SK-N-SH (cell line): ENCODE data around the gene PSME1. TPM values are rescaled to one million over a fixed set of nuclear protein-coding genes. Genes with fewer than 3 reads are reported as not detected.
A peak's percentile ranks its signal among the peaks of the same experiment; 100 is the strongest.

Experiments
- CTCF ChIA-PET: fragments of 300-600, 350-600 bp; formaldehyde crosslinking; extraction: SDS; loops from one replicate; lab custom pipeline; 2021; lab: Yijun Ruan, JAX
- POLR2A ChIA-PET: fragments of 350-600 bp; sonication (Branson Sonifier 250); formaldehyde crosslinking; extraction: SDS; loops from one replicate; lab custom pipeline; 2020; ENCODE audit warnings: antibody characterized with exemption, inconsistent platforms; lab: Yijun Ruan, JAX
- DNase-seq: peaks from one replicate; pipeline ENCODE4 v3.0.0; 2012
- H2AFZ ChIP-seq: fragments of 200-600 bp; sonication (generic); 2 replicates; pipeline ENCODE4 v1.8.1; 2016; ENCODE audit warnings: antibody characterized with exemption, mild to moderate bottlenecking, low read depth
- H3F3A ChIP-seq: fragments of 200-600 bp; sonication (generic); replicated peaks from 2 replicates; pipeline ENCODE3; 2016; ENCODE audit warnings: antibody characterized with exemption, mild to moderate bottlenecking; ENCODE audit not compliant: insufficient read depth
- H3K27ac ChIP-seq, 2 experiments: fragments of 200-500 bp in 1 of 2; fragments of 200-600 bp in 1 of 2; sonication (Bioruptor generic) in 1 of 2; sonication (generic), shearing (Covaris generic) in 1 of 2; 2 replicates each; pipeline versions ENCODE4 v1.5.1 to v1.6.1; 2014 to 2016; ENCODE audit warnings: low read depth in 2 of 2, inconsistent platforms in 1 of 2, low read length in 1 of 2, mild to moderate bottlenecking in 1 of 2, mixed read lengths in 1 of 2
- H3K27me3 ChIP-seq: fragments of 200-600 bp; sonication (generic), shearing (Covaris generic); 2 replicates; pipeline ENCODE4 v1.6.1; 2016; ENCODE audit warnings: mixed run types; ENCODE audit not compliant: insufficient read depth
- H3K36me3 ChIP-seq, 2 experiments: fragments of 200-500 bp in 1 of 2; fragments of 200-600 bp in 1 of 2; sonication (Bioruptor generic) in 1 of 2; sonication (generic) in 1 of 2; replicated peaks in 1 of 2; 2 replicates each; pipeline versions ENCODE3 to v1.5.1; 2014 to 2016; ENCODE audit warnings: low read length in 1 of 2, mild to moderate bottlenecking in 1 of 2; ENCODE audit not compliant: insufficient read depth in 2 of 2, control insufficient read depth in 1 of 2
- H3K4me1 ChIP-seq, 2 experiments: fragments of 200-500 bp in 1 of 2; fragments of 200-600 bp in 1 of 2; sonication (Bioruptor generic) in 1 of 2; sonication (generic), shearing (Covaris generic) in 1 of 2; 2 replicates each; pipeline versions ENCODE4 v1.5.1 to v1.6.1; 2014 to 2016; ENCODE audit warnings: low read depth in 1 of 2, low read length in 1 of 2, mixed run types in 1 of 2; ENCODE audit not compliant: insufficient read depth in 2 of 2, control insufficient read depth in 1 of 2
- H3K4me2 ChIP-seq: fragments of 200-600 bp; sonication (generic), shearing (Covaris generic); 2 replicates; pipeline ENCODE4 v1.6.1; 2017; ENCODE audit warnings: mixed run types
- H3K4me3 ChIP-seq, 2 experiments: fragments of 200-500 bp in 1 of 2; fragments of 200-600 bp in 1 of 2; sonication (Bioruptor generic) in 1 of 2; sonication (generic), shearing (Covaris generic) in 1 of 2; 2 replicates each; pipeline versions ENCODE4 v1.5.1 to v1.8.1; 2014 to 2016; ENCODE audit warnings: low read depth in 2 of 2, inconsistent platforms in 1 of 2, low read length in 1 of 2, mild to moderate bottlenecking in 1 of 2, mixed read lengths in 1 of 2, moderate library complexity in 1 of 2
- H3K79me2 ChIP-seq: fragments of 200-600 bp; sonication (generic); 2 replicates; pipeline ENCODE4 v1.8.1; 2017; ENCODE audit warnings: mild to moderate bottlenecking; ENCODE audit not compliant: insufficient read depth
- H3K9ac ChIP-seq: fragments of 200-600 bp; sonication (generic); 2 replicates; pipeline ENCODE4 v1.6.1; 2017; ENCODE audit warnings: mixed run types
- H3K9me2 ChIP-seq: fragments of 200-600 bp; sonication (generic); 2 replicates; pipeline ENCODE4 v1.6.1; 2017; ENCODE audit warnings: mixed run types
- H3K9me3 ChIP-seq: fragments of 200-600 bp; sonication (generic); 2 replicates; pipeline ENCODE4 v1.6.1; 2017; ENCODE audit warnings: mixed run types, mild to moderate bottlenecking, moderate library complexity
- H4K20me1 ChIP-seq: fragments of 200-600 bp; sonication (generic); 2 replicates; pipeline ENCODE4 v1.6.1; 2017; ENCODE audit warnings: mild to moderate bottlenecking, mixed run types; ENCODE audit not compliant: insufficient read depth
- ELF1 ChIP-seq: IDR thresholded peaks from 2 replicates; pipeline ENCODE4 v1.4.0; 2012
- EP300 ChIP-seq, 2 experiments: IDR thresholded peaks; 2 replicates each; pipeline versions ENCODE4 v1.4.0 to v1.6.1; 2012; ENCODE audit warnings: borderline replicate concordance in 1 of 2, low read depth in 1 of 2, low read length in 1 of 2
- FOXJ3 ChIP-seq: sonication (generic); formaldehyde crosslinking; IDR thresholded peaks from 2 replicates; pipeline ENCODE4 v1.5.1; 2020; ENCODE audit warnings: mild to moderate bottlenecking, missing genetic modification reagents
- FOXM1 ChIP-seq: IDR thresholded peaks from 2 replicates; pipeline ENCODE4 v1.4.0; 2012; ENCODE audit warnings: low read depth, mild to moderate bottlenecking
- GABPA ChIP-seq: IDR thresholded peaks from 2 replicates; pipeline ENCODE4 v1.4.0; 2012; ENCODE audit warnings: low read depth, mild to moderate bottlenecking
- JUND ChIP-seq: IDR thresholded peaks from 2 replicates; pipeline ENCODE4 v1.4.0; 2012
- MXI1 ChIP-seq: IDR thresholded peaks from 2 replicates; pipeline ENCODE4 v1.6.1; 2012; ENCODE audit warnings: mild to moderate bottlenecking, low read depth, low read length, improper control_type of control experiment
- RFX5 ChIP-seq: IDR thresholded peaks from 2 replicates; pipeline ENCODE4 v1.6.1; 2012; ENCODE audit warnings: mild to moderate bottlenecking, improper control_type of control experiment, low read length
- RXRA ChIP-seq: IDR thresholded peaks from 2 replicates; pipeline ENCODE4 v1.4.0; 2012; ENCODE audit warnings: low read depth, mild to moderate bottlenecking, borderline replicate concordance
- SIN3A ChIP-seq: IDR thresholded peaks from 2 replicates; pipeline ENCODE4 v1.6.1; 2012; ENCODE audit warnings: low read depth, mild to moderate bottlenecking, low read length, moderate library complexity, borderline replicate concordance
- TAF1 ChIP-seq: IDR thresholded peaks from 2 replicates; pipeline ENCODE4 v1.6.1; 2012; ENCODE audit warnings: low read depth, mild to moderate bottlenecking, low read length, moderate library complexity, borderline replicate concordance
- TCF12 ChIP-seq: IDR thresholded peaks from 2 replicates; pipeline ENCODE4 v1.4.0; 2012
- WGBS: methylation state at CpG from one replicate; pipeline ENCODE4 v1.1.6; 2017; ENCODE audit warnings: low lambda C conversion rate; 5-methylcytosine and 5-hydroxymethylcytosine counted together
- polyA plus RNA-seq, 3 experiments: library from polyadenylated mRNA; depleted of rRNA; stranded (reverse); fragments of >200 nt; gene quantifications; 2 replicates each; pipeline ENCODE4 v1.2.3, GENCODE V29; 2012
- TF ChIP-seq, protein P1 (sequence below): fragments of 200-600 bp; sonication (generic); IDR thresholded peaks from 2 replicates; pipeline ENCODE4 v1.6.1; 2017; ENCODE audit warnings: antibody characterized with exemption, mild to moderate bottlenecking, moderate library complexity
- TF ChIP-seq, protein P2 (sequence below): IDR thresholded peaks from 2 replicates; pipeline ENCODE4; 2012
- TF ChIP-seq, protein P3 (sequence below): fragments of 150-350 bp; IDR thresholded peaks from 2 replicates; pipeline ENCODE4 v1.6.1; 2017; ENCODE audit warnings: antibody characterized with exemption, low read length, low read depth, borderline replicate concordance
- TF ChIP-seq, protein P4 (sequence below): fragments of 150-350 bp; IDR thresholded peaks from 2 replicates; pipeline ENCODE4 v1.6.1; 2016; ENCODE audit warnings: mild to moderate bottlenecking, low read depth, low read length

The PSME1 gene
- polyA plus RNA-seq, 1 of the 3 experiments (the other 2 are of a cell fraction), result 287 TPM

DNA sequence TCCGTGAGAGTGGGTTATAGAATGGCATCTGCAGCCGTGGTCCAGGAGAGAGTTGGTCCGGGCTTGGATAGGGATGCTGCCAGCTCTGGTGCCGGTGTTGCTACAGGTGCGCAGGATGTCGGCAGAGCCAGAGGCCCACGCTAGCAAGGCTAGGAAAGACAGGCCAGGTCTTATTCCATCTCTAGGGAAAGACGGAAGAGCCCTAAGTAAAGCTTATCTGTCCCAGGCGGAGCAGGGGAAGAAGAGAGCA, 485 bp upstream of the PSME1 start (continued):
- TF ChIP-seq, protein P1, sequence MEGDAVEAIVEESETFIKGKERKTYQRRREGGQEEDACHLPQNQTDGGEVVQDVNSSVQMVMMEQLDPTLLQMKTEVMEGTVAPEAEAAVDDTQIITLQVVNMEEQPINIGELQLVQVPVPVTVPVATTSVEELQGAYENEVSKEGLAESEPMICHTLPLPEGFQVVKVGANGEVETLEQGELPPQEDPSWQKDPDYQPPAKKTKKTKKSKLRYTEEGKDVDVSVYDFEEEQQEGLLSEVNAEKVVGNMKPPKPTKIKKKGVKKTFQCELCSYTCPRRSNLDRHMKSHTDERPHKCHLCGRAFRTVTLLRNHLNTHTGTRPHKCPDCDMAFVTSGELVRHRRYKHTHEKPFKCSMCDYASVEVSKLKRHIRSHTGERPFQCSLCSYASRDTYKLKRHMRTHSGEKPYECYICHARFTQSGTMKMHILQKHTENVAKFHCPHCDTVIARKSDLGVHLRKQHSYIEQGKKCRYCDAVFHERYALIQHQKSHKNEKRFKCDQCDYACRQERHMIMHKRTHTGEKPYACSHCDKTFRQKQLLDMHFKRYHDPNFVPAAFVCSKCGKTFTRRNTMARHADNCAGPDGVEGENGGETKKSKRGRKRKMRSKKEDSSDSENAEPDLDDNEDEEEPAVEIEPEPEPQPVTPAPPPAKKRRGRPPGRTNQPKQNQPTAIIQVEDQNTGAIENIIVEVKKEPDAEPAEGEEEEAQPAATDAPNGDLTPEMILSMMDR, result no peak
- no peak for TF ChIP-seq FOXM1

DNA sequence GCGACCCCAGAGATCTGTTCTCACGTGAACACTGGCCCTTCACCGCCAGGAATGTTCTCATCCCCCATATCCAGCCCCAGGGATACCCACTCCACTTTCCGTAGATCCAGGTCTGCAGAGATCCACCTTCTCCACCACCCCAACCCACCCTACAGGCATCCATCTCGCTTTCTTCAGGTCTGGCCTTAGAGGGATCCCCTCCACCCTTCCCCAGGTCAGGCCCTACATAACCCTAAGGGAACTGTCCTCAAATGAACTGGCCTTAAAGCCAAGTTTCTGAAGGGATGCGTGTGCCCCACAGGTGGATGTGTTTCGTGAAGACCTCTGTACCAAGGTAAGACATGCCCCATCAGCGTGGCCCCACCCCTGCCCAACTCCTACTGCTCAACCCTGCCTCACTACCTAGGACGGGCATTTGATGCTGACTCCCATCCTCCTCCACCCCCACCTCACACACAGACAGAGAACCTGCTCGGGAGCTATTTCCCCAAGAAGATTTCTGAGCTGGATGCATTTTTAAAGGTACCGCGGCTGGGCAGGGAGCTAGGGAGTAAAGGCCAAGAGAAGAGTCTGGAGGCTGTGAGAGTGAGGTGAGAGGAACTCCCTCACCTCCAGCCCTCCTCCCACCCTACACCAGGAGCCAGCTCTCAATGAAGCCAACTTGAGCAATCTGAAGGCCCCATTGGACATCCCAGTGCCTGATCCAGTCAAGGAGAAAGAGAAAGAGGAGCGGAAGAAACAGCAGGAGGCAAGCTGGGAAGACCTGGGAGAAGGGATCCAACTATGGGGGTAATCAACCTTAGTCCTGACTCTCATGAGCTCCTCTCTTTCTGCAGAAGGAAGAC, 912 bp downstream of the PSME1 start:
- no peak for DNase-seq
- WGBS, result 49% methylated on average over 13 of the region's 13 CpGs
- Histone ChIP-seq H3K9me3 (no peaks in the 10 kb centered on the region), H4K20me1 (no peaks in the 10 kb centered on the region), H3K36me3 (peaks cover 21 to 24% of the 10 kb centered on the region in 2 experiments), H3K4me1 (peaks cover 6 to 31% of the 10 kb centered on the region in 2 experiments; a peak in 3 of 4 replicates), H3K9ac (peak overlapping the region; percentile 94), H2AFZ (no peak overlapping the region), H3K9me2 (no peaks in the 10 kb centered on the region), H3K4me3 (peak overlapping the region; percentile 82 to 91), H3K79me2 (peaks cover 33% of the 10 kb centered on the region), H3K4me2 (peak overlapping the region; percentile 82), H3F3A (peaks cover 10% of the 10 kb centered on the region), H3K27ac (peak overlapping the region in 1 of 2 experiments; percentile 64; a peak in 1 of 4 replicates), H3K27me3 (no peaks in the 10 kb centered on the region)
- ChIA-PET CTCF (interaction anchor here (0.7 to 4.7 kb wide), 6 partner anchors 11 to 46 kb away, joined by 3 to 22 read pairs (median 4); partner anchors contain the start of genes DCAF11, IRF9, NRL and PCK2), POLR2A (interaction anchor here (0.6 to 3.0 kb wide), 7 partner anchors 8 to 1261 kb away, joined by 3 to 21 read pairs (median 5); partner anchors contain the start of genes DCAF11, IRF9, NRL and PSME2)
- TF ChIP-seq TCF12 (no peak), GABPA (no peak), RFX5 (no peak), RXRA (no peak), JUND (no peak), EP300 (IDR thresholded peaks at IDR 0.05; ENCODE audit: borderline replicate concordance in 1 of 2, low read depth in 1 of 2, low read length in 1 of 2) (no peak), ELF1 (no peak), MXI1 (no peak), SIN3A (no peak), TAF1 (no peak), FOXJ3 (CRISPR knock-in tag) (no peak)
- TF ChIP-seq, protein P2, sequence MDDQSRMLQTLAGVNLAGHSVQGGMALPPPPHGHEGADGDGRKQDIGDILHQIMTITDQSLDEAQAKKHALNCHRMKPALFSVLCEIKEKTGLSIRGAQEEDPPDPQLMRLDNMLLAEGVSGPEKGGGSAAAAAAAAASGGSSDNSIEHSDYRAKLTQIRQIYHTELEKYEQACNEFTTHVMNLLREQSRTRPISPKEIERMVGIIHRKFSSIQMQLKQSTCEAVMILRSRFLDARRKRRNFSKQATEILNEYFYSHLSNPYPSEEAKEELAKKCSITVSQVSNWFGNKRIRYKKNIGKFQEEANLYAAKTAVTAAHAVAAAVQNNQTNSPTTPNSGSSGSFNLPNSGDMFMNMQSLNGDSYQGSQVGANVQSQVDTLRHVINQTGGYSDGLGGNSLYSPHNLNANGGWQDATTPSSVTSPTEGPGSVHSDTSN, result no peak
- TF ChIP-seq, protein P3, sequence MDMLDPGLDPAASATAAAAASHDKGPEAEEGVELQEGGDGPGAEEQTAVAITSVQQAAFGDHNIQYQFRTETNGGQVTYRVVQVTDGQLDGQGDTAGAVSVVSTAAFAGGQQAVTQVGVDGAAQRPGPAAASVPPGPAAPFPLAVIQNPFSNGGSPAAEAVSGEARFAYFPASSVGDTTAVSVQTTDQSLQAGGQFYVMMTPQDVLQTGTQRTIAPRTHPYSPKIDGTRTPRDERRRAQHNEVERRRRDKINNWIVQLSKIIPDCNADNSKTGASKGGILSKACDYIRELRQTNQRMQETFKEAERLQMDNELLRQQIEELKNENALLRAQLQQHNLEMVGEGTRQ, result no peak
- TF ChIP-seq, protein P4, sequence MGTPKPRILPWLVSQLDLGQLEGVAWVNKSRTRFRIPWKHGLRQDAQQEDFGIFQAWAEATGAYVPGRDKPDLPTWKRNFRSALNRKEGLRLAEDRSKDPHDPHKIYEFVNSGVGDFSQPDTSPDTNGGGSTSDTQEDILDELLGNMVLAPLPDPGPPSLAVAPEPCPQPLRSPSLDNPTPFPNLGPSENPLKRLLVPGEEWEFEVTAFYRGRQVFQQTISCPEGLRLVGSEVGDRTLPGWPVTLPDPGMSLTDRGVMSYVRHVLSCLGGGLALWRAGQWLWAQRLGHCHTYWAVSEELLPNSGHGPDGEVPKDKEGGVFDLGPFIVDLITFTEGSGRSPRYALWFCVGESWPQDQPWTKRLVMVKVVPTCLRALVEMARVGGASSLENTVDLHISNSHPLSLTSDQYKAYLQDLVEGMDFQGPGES, result no peak
